Hepatocyte (in vitro differentiated cells): ENCODE results near the gene C9orf40. TPM values are rescaled to one million over a fixed set of nuclear protein-coding genes. Genes with fewer than 3 reads are reported as not detected.

ENCODE experiments used
- DNase-seq: peaks from one replicate; pipeline ENCODE4 v3.0.0-alpha.2; 2016; ENCODE audit warnings: low spot score
- H2AFZ ChIP-seq: fragments of 200-600 bp; sonication (generic); 2 replicates; pipeline ENCODE4 v1.6.0; 2016; ENCODE audit warnings: antibody characterized with exemption, mild to moderate bottlenecking
- H3K27ac ChIP-seq: fragments of 200-600 bp; sonication (generic); 2 replicates; pipeline ENCODE4 v1.5.1; 2016; ENCODE audit warnings: mild to moderate bottlenecking
- H3K27me3 ChIP-seq: fragments of 200-600 bp; sonication (generic); 2 replicates; pipeline ENCODE4 v1.6.1; 2016
- H3K36me3 ChIP-seq: fragments of 200-600 bp; sonication (generic); replicated peaks from 2 replicates; pipeline ENCODE4 v1.5.1; 2016; ENCODE audit warnings: low read depth; ENCODE audit not compliant: insufficient read depth
- H3K4me1 ChIP-seq: fragments of 200-600 bp; sonication (generic); 2 replicates; pipeline ENCODE4 v1.5.1; 2016; ENCODE audit warnings: mild to moderate bottlenecking, moderate library complexity; ENCODE audit not compliant: insufficient read depth
- H3K4me2 ChIP-seq: fragments of 200-600 bp; sonication (generic); 2 replicates; pipeline ENCODE4 v1.6.0; 2016
- H3K4me3 ChIP-seq: fragments of 200-600 bp; sonication (generic); 2 replicates; pipeline ENCODE4 v1.5.1; 2016; ENCODE audit warnings: mild to moderate bottlenecking
- H3K79me2 ChIP-seq: fragments of 200-600 bp; sonication (generic); 2 replicates; pipeline ENCODE4 v1.6.0; 2017; ENCODE audit warnings: mild to moderate bottlenecking
- H3K9me2 ChIP-seq: fragments of 200-600 bp; sonication (generic); replicated peaks from 2 replicates; pipeline ENCODE4 v1.6.0; 2017; ENCODE audit warnings: mild to moderate bottlenecking; ENCODE audit not compliant: insufficient read depth
- H3K9me3 ChIP-seq: fragments of 200-600 bp; sonication (generic); 2 replicates; pipeline ENCODE4 v1.5.1; 2016; ENCODE audit warnings: low read depth, mild to moderate bottlenecking
- H4K20me1 ChIP-seq: fragments of 200-600 bp; sonication (generic); 2 replicates; pipeline ENCODE4 v1.6.0; 2016; ENCODE audit warnings: mild to moderate bottlenecking; ENCODE audit not compliant: insufficient read depth, poor library complexity, severe bottlenecking
- CTCF ChIP-seq: fragments of 200-600 bp; sonication (generic); IDR thresholded peaks from 2 replicates; pipeline ENCODE4 v1.5.1; 2016; ENCODE audit warnings: antibody characterized with exemption, mild to moderate bottlenecking; ENCODE audit not compliant: poor library complexity
- EZH2 ChIP-seq: fragments of 200-600 bp; sonication (generic); IDR thresholded peaks from 2 replicates; pipeline ENCODE4 v1.6.1; 2016; ENCODE audit warnings: antibody characterized with exemption, mild to moderate bottlenecking, borderline replicate concordance
- EZH2phosphoT487 ChIP-seq: fragments of 200-600 bp; sonication (generic); IDR thresholded peaks from one replicate; pipeline ENCODE4 v1.6.1; 2018; ENCODE audit warnings: antibody characterized with exemption, mild to moderate bottlenecking, low read depth, moderate library complexity; ENCODE audit not compliant: unreplicated experiment, severe bottlenecking
- WGBS: methylation state at CpG from one replicate; pipeline ENCODE4 v1.1.6; 2016; ENCODE audit warnings: low lambda C conversion rate; ENCODE audit errors: missing lambda C conversion rate; 5-methylcytosine and 5-hydroxymethylcytosine counted together
- polyA plus RNA-seq: library from polyadenylated mRNA; unstranded; fragments of >200 nt; fragmentation: Nextera tagmentation; extraction: Ambion mirVana; gene quantifications from 2 replicates; pipeline ENCODE4 v1.2.1, GENCODE V29; 2016
- total RNA-seq: library from RNA; depleted of rRNA; stranded (reverse); fragments of >200 nt; gene quantifications from 2 replicates; pipeline ENCODE4 v1.2.3, GENCODE V29; 2014

C9orf40 gene, protein sequence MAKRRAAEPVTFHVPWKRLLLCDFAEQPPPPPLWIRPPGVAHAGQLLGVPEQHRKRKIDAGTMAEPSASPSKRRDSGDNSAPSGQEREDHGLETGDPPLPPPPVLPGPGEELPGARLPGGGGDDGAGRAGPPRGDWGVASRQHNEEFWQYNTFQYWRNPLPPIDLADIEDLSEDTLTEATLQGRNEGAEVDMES
- total RNA-seq (10.1 and 13.0 TPM in 2 replicates), polyA plus RNA-seq (11.1 and 17.4 TPM in 2 replicates)

DNA sequence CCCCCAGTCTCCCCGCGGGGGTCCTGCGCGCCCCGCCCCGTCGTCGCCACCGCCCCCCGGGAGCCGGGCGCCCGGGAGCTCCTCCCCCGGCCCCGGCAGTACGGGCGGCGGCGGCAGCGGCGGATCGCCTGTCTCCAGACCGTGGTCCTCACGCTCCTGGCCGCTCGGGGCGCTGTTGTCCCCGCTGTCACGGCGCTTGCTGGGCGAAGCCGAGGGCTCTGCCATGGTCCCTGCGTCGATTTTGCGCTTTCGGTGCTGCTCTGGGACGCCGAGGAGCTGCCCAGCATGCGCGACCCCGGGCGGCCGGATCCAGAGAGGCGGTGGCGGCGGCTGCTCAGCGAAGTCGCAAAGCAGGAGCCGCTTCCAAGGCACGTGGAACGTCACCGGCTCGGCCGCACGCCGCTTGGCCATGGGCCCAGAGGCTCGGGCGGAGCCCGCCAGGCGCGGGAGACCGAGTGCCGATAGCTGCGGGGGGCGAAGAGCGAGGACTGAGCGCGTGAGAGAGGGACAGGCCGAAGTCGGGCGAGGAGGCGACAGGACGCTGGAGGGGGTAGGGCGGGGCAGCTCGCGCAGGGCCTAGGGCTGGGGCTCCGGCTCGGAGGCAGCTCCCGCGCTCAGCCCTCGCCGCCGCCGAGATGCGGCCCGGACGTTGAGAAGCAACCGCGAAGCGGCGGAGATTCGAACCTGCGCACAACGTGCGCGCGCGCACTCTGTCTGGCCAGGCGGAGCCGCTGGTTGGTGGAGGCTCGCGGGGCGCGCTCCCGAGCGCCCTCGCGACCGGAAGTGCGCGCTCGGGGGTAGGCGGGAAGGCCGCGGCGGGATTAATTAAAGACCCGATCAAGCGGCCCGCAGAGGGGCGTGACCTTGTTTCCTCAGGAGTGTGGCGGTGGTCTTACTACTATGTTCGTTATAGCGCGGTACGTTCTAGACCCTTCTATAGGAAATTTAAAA is at the start of gene C9orf40:
TSS of gene C9orf40 (minus strand) at position 712 of the 951 bp plus-strand sequence. CDS start at position 411, 301 bp downstream.
- peak within 1 kb of the TSS; percentile 99 for H3K4me3 ChIP-seq
- H3K4me2 ChIP-seq, result peak within 1 kb of the TSS; percentile 90
- H3K9me2 ChIP-seq, result no peaks in the 10 kb centered on the region
- TF ChIP-seq EZH2phosphoT487 (no peak), CTCF (peak; percentile 89), EZH2 (no peak)
- peaks cover 8% of the 10 kb centered on the region for H3K4me1 ChIP-seq
- peaks cover 13% of the 10 kb centered on the region for H3K79me2 ChIP-seq
- no peaks in the 10 kb centered on the region for H3K27me3 ChIP-seq
- H4K20me1 ChIP-seq, result no peaks in the 10 kb centered on the region
- peak within 1 kb of the TSS; percentile 99 for H3K27ac ChIP-seq
- no peaks in the 10 kb centered on the region for H3K36me3 ChIP-seq
- H3K9me3 ChIP-seq, result no peaks in the 10 kb centered on the region
- peak; percentile 96 for DNase-seq
- under 1% methylated on average over 78 of the region's 125 CpGs for WGBS
- H2AFZ ChIP-seq, result peak within 1 kb of the TSS; percentile 99

DNA sequence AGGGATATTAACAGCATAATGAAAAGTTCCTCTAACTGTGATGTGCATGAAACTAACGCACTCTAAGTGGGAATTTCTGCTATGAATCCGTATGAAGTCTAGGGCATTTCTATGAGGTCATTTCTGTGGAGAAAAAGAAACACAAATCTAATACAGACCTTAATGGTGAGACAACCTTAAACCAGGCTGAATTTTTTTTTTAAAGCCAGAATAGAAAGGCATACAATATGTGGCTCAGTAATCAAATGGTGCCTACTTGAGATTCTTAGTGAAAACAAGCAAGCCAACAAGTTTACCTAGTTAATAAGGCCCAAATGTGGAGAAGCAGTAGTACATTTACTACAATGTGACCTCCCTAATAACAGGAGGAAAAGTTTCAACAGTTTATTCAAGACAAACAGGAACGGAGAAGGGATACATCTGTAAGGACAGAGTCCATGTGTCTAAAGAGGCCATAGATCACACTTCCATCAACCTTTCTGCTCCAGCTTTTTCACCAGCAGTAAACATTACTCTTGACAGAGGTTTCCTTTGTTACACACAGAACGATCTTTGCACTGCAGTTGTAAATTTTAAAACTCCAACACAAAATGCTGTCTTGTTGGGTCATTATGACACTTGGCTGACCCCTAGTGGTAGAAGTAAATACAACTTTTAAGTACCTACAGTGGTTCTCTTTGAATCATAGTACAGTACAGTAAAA is 49.2 kb upstream of the C9orf40 start:
- Histone ChIP-seq H4K20me1 (no peaks in the 10 kb centered on the region), H2AFZ (peak overlapping the region; percentile 16), H3K9me3 (no peaks in the 10 kb centered on the region), H3K4me2 (peak overlapping the region; percentile 49), H3K79me2 (no peaks in the 10 kb centered on the region), H3K36me3 (no peaks in the 10 kb centered on the region), H3K27me3 (no peaks in the 10 kb centered on the region), H3K4me1 (peaks cover 15% of the 10 kb centered on the region), H3K27ac (peak overlapping the region; percentile 71), H3K4me3 (no peak overlapping the region), H3K9me2 (no peaks in the 10 kb centered on the region)
- peak; percentile 93 for DNase-seq
- TF ChIP-seq CTCF (peak; percentile 78), EZH2phosphoT487 (no peak)
- WGBS, result 56% methylated on average over 4 of the region's 4 CpGs

DNA sequence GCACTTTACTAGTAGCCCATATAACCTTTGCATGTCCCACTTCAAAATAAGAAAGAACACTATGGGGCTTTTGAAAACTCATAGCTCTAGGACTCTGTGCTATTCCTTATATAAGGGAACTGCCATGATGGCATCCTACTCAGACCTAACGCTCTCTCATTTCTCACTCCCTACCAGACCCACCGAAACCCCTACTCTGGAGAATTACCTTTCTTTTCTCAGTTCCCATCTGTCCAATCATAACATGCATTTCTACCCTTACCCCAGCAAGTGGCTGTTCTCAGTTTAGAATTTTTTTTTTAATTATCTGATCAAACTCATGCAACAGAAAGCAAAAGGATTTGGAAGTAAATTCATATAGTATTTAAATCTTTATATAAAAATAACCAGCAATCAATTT is 48.1 kb upstream of the C9orf40 start:
- Histone ChIP-seq H2AFZ (no peak overlapping the region), H3K9me3 (no peaks in the 10 kb centered on the region), H3K4me1 (peaks cover 15% of the 10 kb centered on the region), H3K36me3 (no peaks in the 10 kb centered on the region), H3K79me2 (no peaks in the 10 kb centered on the region), H3K9me2 (no peaks in the 10 kb centered on the region), H3K27me3 (no peaks in the 10 kb centered on the region), H3K4me2 (no peak overlapping the region), H4K20me1 (no peaks in the 10 kb centered on the region), H3K4me3 (no peak overlapping the region), H3K27ac (peak overlapping the region; percentile 71)
- DNase-seq, result no peak
- 84% methylated on average over 2 of the region's 2 CpGs for WGBS
- no peak for TF ChIP-seq EZH2
- TF ChIP-seq EZH2phosphoT487, result no peak
- no peak for TF ChIP-seq CTCF
